ENCODE data around the gene PIWIL1.

PIWIL1 gene

GRCh38 chr12:130372936-130373335 lies 35.2 kb downstream of the PIWIL1 start:
- WGBS, 2 experiments (ENCODE audit: insufficient coverage in 2 of 2): 74 to 100% methylated on average over 2 of the region's 4 CpGs
- no peak overlapping the region for H3K4me3 ChIP-seq (ENCODE audit: extremely low read depth, insufficient read depth, low read length, poor library complexity, severe bottlenecking)
- H3K36me3 ChIP-seq (ENCODE audit: control insufficient read depth, insufficient read depth, low read length): no peaks in the 10 kb centered on the region
- H3K27ac ChIP-seq (ENCODE audit: low read depth, low read length, severe bottlenecking): no peak overlapping the region
- H3K4me1 ChIP-seq (ENCODE audit: control insufficient read depth, insufficient read depth, low read length, poor library complexity, severe bottlenecking): peaks cover 5% of the 10 kb centered on the region
- no peaks in the 10 kb centered on the region for H3K9me3 ChIP-seq (ENCODE audit: control insufficient read depth, low read length)

DNA sequence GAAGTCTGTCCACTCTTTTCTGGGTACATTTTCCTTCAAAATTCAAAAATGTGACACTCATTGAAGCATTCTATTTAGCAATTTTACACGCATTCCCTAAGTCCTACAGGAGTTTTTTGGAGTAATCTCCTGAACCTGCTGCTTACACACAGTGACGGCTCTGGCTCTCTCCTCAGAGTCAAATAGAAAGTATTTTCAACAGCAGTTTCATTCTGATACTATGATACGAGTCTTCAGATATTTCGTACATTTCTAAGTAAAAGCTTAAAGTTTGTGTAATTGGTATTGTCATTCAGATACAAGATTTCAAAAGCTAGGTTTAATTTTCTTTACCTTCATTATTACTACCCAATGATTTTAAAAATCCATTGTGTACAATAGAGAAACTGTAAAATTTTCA lies 36.4 kb downstream of the PIWIL1 start:
- Histone ChIP-seq H3K27ac (ENCODE audit: low read depth, low read length, severe bottlenecking) (no peak overlapping the region), H3K36me3 (ENCODE audit: control insufficient read depth, insufficient read depth, low read length) (no peaks in the 10 kb centered on the region), H3K4me1 (ENCODE audit: control insufficient read depth, insufficient read depth, low read length, poor library complexity, severe bottlenecking) (peaks cover 5% of the 10 kb centered on the region), H3K9me3 (ENCODE audit: control insufficient read depth, low read length) (no peaks in the 10 kb centered on the region), H3K4me3 (ENCODE audit: extremely low read depth, insufficient read depth, low read length, poor library complexity, severe bottlenecking) (no peak overlapping the region)
- 89 to 93% methylated on average over 1 to 2 of the region's 4 CpGs for WGBS, 2 experiments (ENCODE audit: insufficient coverage in 2 of 2)

GRCh38 chr12:130375296-130376287 lies 37.9 kb downstream of the PIWIL1 start:
- Histone ChIP-seq H3K36me3 (ENCODE audit: control insufficient read depth, insufficient read depth, low read length) (no peaks in the 10 kb centered on the region), H3K27ac (ENCODE audit: low read depth, low read length, severe bottlenecking) (no peak overlapping the region), H3K9me3 (ENCODE audit: control insufficient read depth, low read length) (no peaks in the 10 kb centered on the region), H3K4me3 (ENCODE audit: extremely low read depth, insufficient read depth, low read length, poor library complexity, severe bottlenecking) (no peak overlapping the region), H3K4me1 (ENCODE audit: control insufficient read depth, insufficient read depth, low read length, poor library complexity, severe bottlenecking) (peaks cover 5% of the 10 kb centered on the region)
- 88 to 96% methylated on average over 9 of the region's 13 CpGs for WGBS, 2 experiments (ENCODE audit: insufficient coverage in 2 of 2)

DNA sequence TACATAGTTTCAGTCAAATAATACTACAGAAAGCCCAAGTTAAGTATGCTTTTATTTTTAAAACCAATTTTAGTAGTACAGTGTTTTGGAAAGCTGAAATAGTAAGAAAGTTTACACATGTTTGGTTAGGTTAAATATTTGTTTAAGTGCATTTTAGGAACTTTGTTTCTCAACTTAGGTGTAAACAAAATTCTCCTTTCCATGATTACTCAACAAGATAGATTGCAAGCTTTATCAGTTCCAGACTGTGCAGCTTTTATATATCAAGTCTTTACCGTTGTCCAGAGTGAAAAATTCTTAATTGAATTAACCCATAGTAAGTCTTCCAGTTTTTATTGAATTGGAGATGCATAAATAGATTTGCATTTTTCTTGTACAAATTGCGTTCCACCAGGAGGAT lies 45.1 kb downstream of the PIWIL1 start:
- Histone ChIP-seq H3K27ac (ENCODE audit: low read depth, low read length, severe bottlenecking) (no peak overlapping the region), H3K9me3 (ENCODE audit: control insufficient read depth, low read length) (no peaks in the 10 kb centered on the region), H3K36me3 (ENCODE audit: control insufficient read depth, insufficient read depth, low read length) (no peaks in the 10 kb centered on the region), H3K4me1 (ENCODE audit: control insufficient read depth, insufficient read depth, low read length, poor library complexity, severe bottlenecking) (no peaks in the 10 kb centered on the region), H3K4me3 (ENCODE audit: extremely low read depth, insufficient read depth, low read length, poor library complexity, severe bottlenecking) (no peak overlapping the region)
- 88 to 100% methylated on average over 1 of the region's 2 CpGs for WGBS, 2 experiments (ENCODE audit: insufficient coverage in 2 of 2)

DNA sequence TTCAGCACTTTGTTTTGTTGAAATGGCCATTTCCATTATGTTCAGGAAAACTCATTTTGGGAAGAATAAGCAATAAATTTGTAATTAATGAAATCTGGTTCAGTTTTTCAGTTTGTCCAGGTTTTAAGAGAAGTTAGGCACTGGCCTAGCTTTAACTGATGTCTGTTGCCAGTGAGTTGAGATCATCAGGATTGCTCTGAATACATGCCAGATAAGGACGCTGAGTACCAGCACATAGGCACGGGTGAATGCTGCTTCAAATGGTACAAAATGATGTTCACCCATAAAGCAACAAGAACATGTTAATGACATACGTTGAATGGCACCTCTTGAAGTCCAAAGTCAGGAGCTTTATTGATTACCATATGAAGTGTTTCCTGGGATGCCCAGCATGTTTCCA lies 46.5 kb downstream of the PIWIL1 start:
- WGBS, 2 experiments (ENCODE audit: insufficient coverage in 2 of 2): 55 to 69% methylated on average over 2 to 3 of the region's 3 CpGs
- Histone ChIP-seq H3K4me1 (ENCODE audit: control insufficient read depth, insufficient read depth, low read length, poor library complexity, severe bottlenecking) (no peaks in the 10 kb centered on the region), H3K4me3 (ENCODE audit: extremely low read depth, insufficient read depth, low read length, poor library complexity, severe bottlenecking) (no peak overlapping the region)

DNA sequence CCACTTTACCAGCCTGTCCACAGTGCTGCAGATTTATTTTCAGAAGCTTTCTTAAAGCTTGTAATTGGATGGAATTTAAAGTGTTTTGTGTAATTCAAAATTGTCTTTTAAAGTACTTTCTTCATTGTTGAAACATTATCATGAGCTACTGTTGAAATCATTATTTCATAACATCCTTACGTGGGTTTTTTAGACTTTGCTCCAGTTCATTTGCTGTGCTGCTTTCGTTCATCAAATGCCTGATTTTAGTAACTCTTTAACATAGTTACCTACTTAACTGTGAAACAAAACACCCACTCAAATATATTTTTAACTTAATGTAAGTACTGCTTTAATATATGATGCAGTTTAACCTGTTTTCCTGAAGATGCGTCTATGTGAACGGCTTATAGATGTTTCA lies 47.5 kb downstream of the PIWIL1 start:
- Histone ChIP-seq H3K36me3 (ENCODE audit: control insufficient read depth, insufficient read depth, low read length) (no peaks in the 10 kb centered on the region), H3K27ac (ENCODE audit: low read depth, low read length, severe bottlenecking) (no peak overlapping the region), H3K4me1 (ENCODE audit: control insufficient read depth, insufficient read depth, low read length, poor library complexity, severe bottlenecking) (no peaks in the 10 kb centered on the region), H3K4me3 (ENCODE audit: extremely low read depth, insufficient read depth, low read length, poor library complexity, severe bottlenecking) (no peak overlapping the region), H3K9me3 (ENCODE audit: control insufficient read depth, low read length) (no peaks in the 10 kb centered on the region)
- WGBS, 2 experiments (ENCODE audit: insufficient coverage in 2 of 2): 80 to 94% methylated on average over 3 of the region's 4 CpGs

More for the DNA sequence above, 46.5 kb downstream of the PIWIL1 start:
- Histone ChIP-seq H3K27ac (ENCODE audit: low read depth, low read length, severe bottlenecking) (no peak overlapping the region), H3K9me3 (ENCODE audit: control insufficient read depth, low read length) (no peaks in the 10 kb centered on the region), H3K36me3 (ENCODE audit: control insufficient read depth, insufficient read depth, low read length) (no peaks in the 10 kb centered on the region)

- H3K9me3 ChIP-seq (ENCODE audit: control insufficient read depth, low read length): no peaks in the 10 kb centered on the region
- 81% methylated on average over 9 of the region's 14 CpGs; no CpG with 5 or more reads in 1 of the 2 experiments for WGBS, 2 experiments (ENCODE audit: insufficient coverage in 2 of 2)
- no peak overlapping the region for H3K4me3 ChIP-seq (ENCODE audit: extremely low read depth, insufficient read depth, low read length, poor library complexity, severe bottlenecking)
- no peaks in the 10 kb centered on the region for H3K4me1 ChIP-seq (ENCODE audit: control insufficient read depth, insufficient read depth, low read length, poor library complexity, severe bottlenecking)
- no peaks in the 10 kb centered on the region for H3K36me3 ChIP-seq (ENCODE audit: control insufficient read depth, insufficient read depth, low read length)
- no peak overlapping the region for H3K27ac ChIP-seq (ENCODE audit: low read depth, low read length, severe bottlenecking)
These were observed 53.5 kb downstream of the PIWIL1 start for GRCh38 chr12:130391186-130391585.

GRCh38 chr12:130394906-130395305 lies 57.2 kb downstream of the PIWIL1 start:
- no peak overlapping the region for H3K4me3 ChIP-seq (ENCODE audit: extremely low read depth, insufficient read depth, low read length, poor library complexity, severe bottlenecking)
- H3K27ac ChIP-seq (ENCODE audit: low read depth, low read length, severe bottlenecking): no peak overlapping the region
- H3K4me1 ChIP-seq (ENCODE audit: control insufficient read depth, insufficient read depth, low read length, poor library complexity, severe bottlenecking): no peaks in the 10 kb centered on the region
- no peaks in the 10 kb centered on the region for H3K36me3 ChIP-seq (ENCODE audit: control insufficient read depth, insufficient read depth, low read length)
- H3K9me3 ChIP-seq (ENCODE audit: control insufficient read depth, low read length): no peaks in the 10 kb centered on the region
- WGBS, 2 experiments (ENCODE audit: insufficient coverage in 2 of 2): 84% methylated on average over 2 to 3 of the region's 4 CpGs

GRCh38 chr12:130396667-130397066 lies 59.0 kb downstream of the PIWIL1 start:
- H3K9me3 ChIP-seq (ENCODE audit: control insufficient read depth, low read length): no peaks in the 10 kb centered on the region
- no peak overlapping the region for H3K27ac ChIP-seq (ENCODE audit: low read depth, low read length, severe bottlenecking)
- no peak overlapping the region for H3K4me3 ChIP-seq (ENCODE audit: extremely low read depth, insufficient read depth, low read length, poor library complexity, severe bottlenecking)
- WGBS, 2 experiments (ENCODE audit: insufficient coverage in 2 of 2): 100% methylated on average over 1 of the region's 2 CpGs
- no peaks in the 10 kb centered on the region for H3K36me3 ChIP-seq (ENCODE audit: control insufficient read depth, insufficient read depth, low read length)
- no peaks in the 10 kb centered on the region for H3K4me1 ChIP-seq (ENCODE audit: control insufficient read depth, insufficient read depth, low read length, poor library complexity, severe bottlenecking)

DNA sequence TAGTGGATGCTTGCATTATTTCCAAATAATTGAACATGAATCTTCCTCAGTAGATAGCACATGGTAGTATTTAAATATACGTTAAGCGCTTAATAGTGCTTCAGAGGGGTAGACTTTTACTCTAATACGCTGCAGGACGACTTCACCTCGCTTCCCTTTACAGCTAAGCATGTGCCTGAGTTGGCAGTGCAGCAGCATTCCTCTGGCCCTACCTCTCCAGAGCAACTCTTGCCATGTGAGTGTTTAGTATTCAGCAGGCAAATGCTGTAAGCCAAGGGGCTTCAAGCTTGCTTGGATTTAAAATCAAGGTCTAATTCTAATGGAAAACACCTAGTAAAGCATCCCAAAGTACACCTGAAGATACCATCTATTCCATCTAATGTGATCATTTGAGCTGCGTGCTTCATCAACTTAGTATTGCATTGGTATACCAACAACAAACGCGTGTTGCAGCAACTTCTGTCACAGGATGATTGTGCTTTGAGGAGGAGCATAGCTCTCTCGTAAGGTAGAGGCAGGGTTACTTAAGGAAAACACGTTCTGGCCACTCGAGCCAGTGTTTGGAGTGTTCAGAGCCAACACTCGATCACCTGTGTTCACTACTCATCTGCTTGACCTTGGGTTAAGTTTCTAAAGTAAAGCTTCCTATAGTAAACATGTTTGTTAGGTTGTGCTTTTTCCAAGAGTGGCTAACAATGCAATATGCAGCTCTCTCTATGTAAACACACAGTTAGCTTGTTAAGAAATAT lies 60.6 kb downstream of the PIWIL1 start:
- no peak overlapping the region for H3K27ac ChIP-seq (ENCODE audit: low read depth, low read length, severe bottlenecking)
- no peaks in the 10 kb centered on the region for H3K4me1 ChIP-seq (ENCODE audit: control insufficient read depth, insufficient read depth, low read length, poor library complexity, severe bottlenecking)
- H3K4me3 ChIP-seq (ENCODE audit: extremely low read depth, insufficient read depth, low read length, poor library complexity, severe bottlenecking): no peak overlapping the region
- WGBS, 2 experiments (ENCODE audit: insufficient coverage in 2 of 2): 81 to 86% methylated on average over 8 to 10 of the region's 12 CpGs
- no peaks in the 10 kb centered on the region for H3K36me3 ChIP-seq (ENCODE audit: control insufficient read depth, insufficient read depth, low read length)
- H3K9me3 ChIP-seq (ENCODE audit: control insufficient read depth, low read length): no peaks in the 10 kb centered on the region

All from mesodermal cell (in vitro differentiated cells).